Effector CD4-positive, alpha-beta T cell (primary cell): ENCODE measurements around the gene BMF.
"Not testable (repeated sequence)": the region's sequence is repeated elsewhere in the genome, so short reads cannot be mapped to it uniquely, and the experiment has no call there.

Source experiments
- DNase-seq: peaks from one replicate; pipeline ENCODE4 v3.0.0-alpha.2; 2020

BMF gene

GRCh38 chr15:40087991-40088928, 20.4 kb downstream of the BMF start:
- DNase-seq: no peak

GRCh38 chr15:40087068-40087810, 21.4 kb downstream of the BMF start:
- DNase-seq: no peak

GRCh38 chr15:40085266-40085665, 23.4 kb downstream of the BMF start:
- no peak for DNase-seq

GRCh38 chr15:40084650-40085049, 24.0 kb downstream of the BMF start:
- no peak for DNase-seq

GRCh38 chr15:40082195-40082883, 26.3 kb downstream of the BMF start:
- no peak for DNase-seq

- DNase-seq: no peak
Measured at GRCh38 chr15:40081691-40082194, 26.9 kb downstream of the BMF start.

GRCh38 chr15:40080847-40081246, 27.8 kb downstream of the BMF start:
- no peak for DNase-seq

GRCh38 chr15:40080104-40080503, 28.6 kb downstream of the BMF start:
- DNase-seq: no peak

GRCh38 chr15:40079456-40079855, 29.2 kb downstream of the BMF start:
- no peak for DNase-seq

GRCh38 chr15:40075298-40076044, 33.2 kb downstream of the BMF start:
- no peak for DNase-seq

- DNase-seq: not testable (repeated sequence)
Measured at GRCh38 chr15:40074656-40075055, 34.0 kb downstream of the BMF start.

GRCh38 chr15:40073716-40074490, 34.8 kb downstream of the BMF start:
- not testable (repeated sequence) for DNase-seq

GRCh38 chr15:40072216-40072990, 36.3 kb downstream of the BMF start:
- no peak for DNase-seq

GRCh38 chr15:40070608-40071218, 38.0 kb downstream of the BMF start:
- no peak for DNase-seq

- DNase-seq: no peak
Measured at GRCh38 chr15:40070166-40070557, 38.5 kb downstream of the BMF start.

GRCh38 chr15:40069178-40070165, 39.2 kb downstream of the BMF start:
- no peak for DNase-seq

GRCh38 chr15:40067921-40068624, 40.6 kb downstream of the BMF start:
- DNase-seq: no peak

- no peak for DNase-seq
Measured at GRCh38 chr15:40066589-40066988, 42.1 kb downstream of the BMF start.
